Nephron (organoid): Measurements from ENCODE around the gene ASPSCR1.

ENCODE experiments used
- H3K27ac Mint-ChIP-seq, 3 experiments: 2 replicates each; pipeline ENCODE4 v1.8.0; 2020; ENCODE audit warnings: mixed read lengths in 3 of 3, mild to moderate bottlenecking in 2 of 3, moderate library complexity in 1 of 3
- H3K27me3 Mint-ChIP-seq: 2 replicates; pipeline ENCODE4 v1.8.0; 2021; ENCODE audit warnings: low read depth, mild to moderate bottlenecking, moderate library complexity, mixed read lengths
- H3K36me3 Mint-ChIP-seq: 2 replicates; pipeline ENCODE4 v1.8.0; 2020; ENCODE audit warnings: low read depth, mixed read lengths
- H3K4me1 Mint-ChIP-seq: 2 replicates; pipeline ENCODE4 v1.8.0; 2020; ENCODE audit warnings: mixed read lengths
- H3K4me3 Mint-ChIP-seq, 3 experiments: 2 replicates each; pipeline ENCODE4 v1.8.0; 2020; ENCODE audit warnings: mild to moderate bottlenecking in 3 of 3, mixed read lengths in 3 of 3, moderate library complexity in 2 of 3
- H3K9me3 Mint-ChIP-seq: 2 replicates; pipeline ENCODE4 v1.8.0; 2020; ENCODE audit warnings: mixed read lengths
- CTCF ChIP-seq, 3 experiments: fragments of 200-600 bp; sonication (generic); IDR thresholded peaks; one replicate each; pipeline ENCODE4 v1.5.0; 2021; ENCODE audit warnings: antibody characterized with exemption in 3 of 3; ENCODE audit not compliant: unreplicated experiment in 3 of 3

ASPSCR1 gene

GRCh38 chr17:81930142-81931125 lies 47.0 kb upstream of the ASPSCR1 start:
- Mint-ChIP-seq H3K4me3 (peak overlapping the region; percentile 60 to 64 (median 61)), H3K4me1 (peaks cover 13% of the 10 kb centered on the region), H3K27ac (no peak overlapping the region), H3K27me3 (peaks cover 4% of the 10 kb centered on the region), H3K9me3 (no peaks in the 10 kb centered on the region), H3K36me3 (peaks cover 3% of the 10 kb centered on the region)
- TF ChIP-seq CTCF (IDR thresholded peaks at IDR 0.05; ENCODE audit: unreplicated experiment in 3 of 3) = no peak

DNA sequence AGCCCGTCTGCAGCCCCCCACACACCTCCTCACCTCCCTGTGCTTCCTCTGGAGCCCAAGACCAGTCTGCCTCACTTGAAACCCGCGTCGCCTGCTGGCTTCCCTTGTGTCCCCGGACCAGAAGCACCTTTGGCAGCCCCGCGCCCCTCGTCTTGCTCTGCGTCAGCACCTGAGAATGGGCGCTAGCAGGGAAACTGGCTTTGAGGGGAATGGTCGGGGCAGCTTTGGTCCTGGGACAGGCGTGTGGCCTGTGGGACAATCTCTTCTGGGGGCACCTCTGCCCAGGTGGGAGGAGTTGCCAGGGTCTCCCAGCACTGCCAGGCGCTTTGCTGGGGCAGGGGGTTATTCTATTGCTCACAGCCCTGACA lies 46.3 kb upstream of the ASPSCR1 start:
- Mint-ChIP-seq H3K9me3 (no peaks in the 10 kb centered on the region), H3K27ac (no peak overlapping the region), H3K36me3 (peaks cover 3% of the 10 kb centered on the region), H3K27me3 (peaks cover 4% of the 10 kb centered on the region), H3K4me1 (peaks cover 9% of the 10 kb centered on the region), H3K4me3 (peak overlapping the region in 2 of 3 experiments; percentile 60 to 64)
- no peak for TF ChIP-seq CTCF (IDR thresholded peaks at IDR 0.05; ENCODE audit: unreplicated experiment in 3 of 3)

DNA sequence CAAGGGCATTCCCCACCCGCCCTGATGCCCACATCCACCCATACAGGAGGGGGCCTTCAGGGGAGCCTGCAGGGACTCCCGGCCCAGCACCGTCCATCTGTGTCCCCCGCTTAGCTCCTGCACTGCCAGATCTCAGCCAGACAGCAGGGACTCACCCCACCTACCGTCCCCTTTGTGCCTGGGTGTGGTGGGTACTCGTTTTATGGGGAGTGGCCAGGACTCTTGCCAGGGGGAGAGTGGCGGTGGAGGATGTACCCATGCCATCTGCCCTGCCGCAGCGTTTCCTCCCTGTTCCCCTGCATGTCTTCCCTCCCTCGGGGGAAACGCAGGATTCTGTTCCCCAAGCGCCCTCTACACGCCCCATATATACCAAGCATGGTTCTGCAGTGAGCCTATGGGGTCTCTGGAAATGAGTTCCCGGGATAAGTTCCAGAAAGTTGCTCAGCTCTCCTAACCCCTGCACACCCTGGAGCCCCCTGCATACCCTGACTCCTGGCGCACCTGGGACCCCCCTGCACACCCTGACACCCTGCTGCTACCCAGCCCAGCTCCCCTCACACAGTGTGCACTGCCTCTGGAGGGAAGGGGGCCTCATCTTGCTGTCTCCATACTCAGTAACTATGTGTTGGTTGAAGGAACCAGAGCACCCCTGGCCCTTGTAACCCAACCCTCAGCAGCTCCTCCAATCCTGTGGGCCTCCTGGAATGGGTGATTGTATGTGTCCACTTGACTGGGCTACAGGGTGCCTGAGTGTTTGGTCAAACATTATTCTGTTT lies 45.7 kb upstream of the ASPSCR1 start:
- no peak for TF ChIP-seq CTCF (IDR thresholded peaks at IDR 0.05; ENCODE audit: unreplicated experiment in 3 of 3)
- peaks cover 4% of the 10 kb centered on the region for H3K27me3 Mint-ChIP-seq
- H3K36me3 Mint-ChIP-seq = peaks cover 3% of the 10 kb centered on the region
- no peak overlapping the region for H3K27ac Mint-ChIP-seq
- H3K9me3 Mint-ChIP-seq = no peaks in the 10 kb centered on the region
- H3K4me3 Mint-ChIP-seq = peak overlapping the region in 1 of 3 experiments; percentile 58
- H3K4me1 Mint-ChIP-seq = peaks cover 4% of the 10 kb centered on the region

DNA sequence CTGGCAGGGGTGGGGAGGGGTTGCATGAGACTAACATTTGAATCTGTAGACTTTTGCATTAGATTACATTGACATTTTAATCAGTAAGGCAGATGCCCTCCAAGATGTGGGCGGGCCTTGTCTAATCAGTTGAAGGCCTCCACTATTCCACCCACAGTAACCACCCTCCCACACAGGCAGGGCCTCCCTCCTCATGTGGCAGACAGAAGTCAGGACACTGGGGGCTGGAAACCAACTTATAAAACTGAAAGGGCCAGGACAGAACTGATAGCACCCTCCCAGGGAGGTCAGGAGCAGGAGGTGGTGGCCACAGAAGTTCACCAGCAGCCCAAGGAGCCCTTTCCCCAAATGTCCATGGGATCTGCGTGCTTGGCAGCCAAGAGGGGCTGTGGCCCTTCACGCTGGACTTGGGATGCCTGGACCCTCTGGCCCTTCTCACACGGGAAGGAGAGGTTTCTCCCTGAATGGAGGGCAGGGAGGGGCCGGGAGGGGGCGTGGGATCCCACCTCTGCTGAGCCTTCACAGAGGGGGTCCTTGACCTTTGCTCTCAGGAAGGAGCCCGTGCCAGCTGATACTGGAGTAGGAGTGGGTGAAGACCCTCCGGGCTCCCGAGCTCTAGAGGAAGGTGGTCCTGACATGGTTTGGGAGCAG lies 45.0 kb upstream of the ASPSCR1 start:
- peak overlapping the region in 2 of 3 experiments; percentile 47 to 56 for H3K4me3 Mint-ChIP-seq
- no peak for TF ChIP-seq CTCF (IDR thresholded peaks at IDR 0.05; ENCODE audit: unreplicated experiment in 3 of 3)

GRCh38 chr17:81933178-81933699 lies 44.2 kb upstream of the ASPSCR1 start:
- Mint-ChIP-seq H3K4me3 (peak overlapping the region; percentile 15 to 56 (median 56)), H3K36me3 (peaks cover 3% of the 10 kb centered on the region)
- no peak for TF ChIP-seq CTCF (IDR thresholded peaks at IDR 0.05; ENCODE audit: unreplicated experiment in 3 of 3)

More for the DNA sequence above, 45.0 kb upstream of the ASPSCR1 start:
- no peaks in the 10 kb centered on the region for H3K9me3 Mint-ChIP-seq
- H3K27ac Mint-ChIP-seq = no peak overlapping the region
- H3K36me3 Mint-ChIP-seq = peaks cover 3% of the 10 kb centered on the region
- H3K4me1 Mint-ChIP-seq = peaks cover 6% of the 10 kb centered on the region
- peaks cover 4% of the 10 kb centered on the region for H3K27me3 Mint-ChIP-seq

More at GRCh38 chr17:81933178-81933699, 44.2 kb upstream of the ASPSCR1 start:
- H3K9me3 Mint-ChIP-seq = no peaks in the 10 kb centered on the region
- H3K4me1 Mint-ChIP-seq = peaks cover 14% of the 10 kb centered on the region
- H3K27me3 Mint-ChIP-seq = peaks cover 4% of the 10 kb centered on the region
- H3K27ac Mint-ChIP-seq = no peak overlapping the region
